Stimulated activated naive CD8-positive, alpha-beta T cell treated with anti-CD3 and anti-CD28 coated beads, Interleukin-15, amount 100 ng/mL, for 72 hours (primary cell): Measurements from ENCODE around the gene CCL23.

Experiments
- ATAC-seq: fragments of 150-1000 bp; cut with Tn5 transposase; 2 replicates; pipeline ENCODE4 v1.10.0; 2021; ENCODE audit warnings: mild to moderate bottlenecking, moderate library complexity
- DNase-seq, 2 donors: peaks; one replicate each; pipeline ENCODE4 v3.0.0; 2021 to 2022
- H3K27ac Mint-ChIP-seq, 2 donors: one replicate each; pipeline ENCODE4 v1.8.0; 2022; ENCODE audit warnings: mild to moderate bottlenecking in 2 of 2, mixed read lengths in 2 of 2, moderate library complexity in 2 of 2
- H3K27me3 Mint-ChIP-seq: one replicate; pipeline ENCODE4 v1.8.0; 2022; ENCODE audit warnings: mixed read lengths
- H3K4me1 Mint-ChIP-seq: one replicate; pipeline ENCODE4 v1.8.0; 2022; ENCODE audit warnings: mild to moderate bottlenecking, mixed read lengths
- H3K4me3 Mint-ChIP-seq, 2 donors: one replicate each; pipeline ENCODE4 v1.8.0; 2022; ENCODE audit warnings: mild to moderate bottlenecking in 2 of 2, mixed read lengths in 2 of 2, moderate library complexity in 1 of 2
- H3K9me3 Mint-ChIP-seq, 2 donors: one replicate each; pipeline ENCODE4 v1.8.0; 2022; ENCODE audit warnings: mixed read lengths in 2 of 2

Gene CCL23

GRCh38 chr17:36017799-36018198 lies at the start of gene CCL23:
TSS of gene CCL23 (minus strand) at chr17:36017972. CDS start at chr17:36017897, 75 bp downstream.
- no peak for ATAC-seq
- no peak within 1 kb of the TSS for H3K4me3 Mint-ChIP-seq
- no peaks in the 10 kb centered on the region for H3K9me3 Mint-ChIP-seq
- H3K27me3 Mint-ChIP-seq: peaks cover 70% of the 10 kb centered on the region
- no peak for DNase-seq
- peak within 1 kb of the TSS in 1 of 2 donors; percentile 21 for H3K27ac Mint-ChIP-seq
- no peaks in the 10 kb centered on the region for H3K4me1 Mint-ChIP-seq

- Mint-ChIP-seq H3K27ac (peak overlapping the region in 1 of 2 donors; percentile 13), H3K4me1 (no peaks in the 10 kb centered on the region), H3K27me3 (peaks cover 22% of the 10 kb centered on the region), H3K4me3 (no peak overlapping the region), H3K9me3 (peaks cover 0 to 6% of the 10 kb centered on the region in 2 donors)
- DNase-seq: no peak
- peak; percentile 70 for ATAC-seq
These were observed 48.7 kb upstream of the CCL23 start for GRCh38 chr17:36066365-36066985.

DNA sequence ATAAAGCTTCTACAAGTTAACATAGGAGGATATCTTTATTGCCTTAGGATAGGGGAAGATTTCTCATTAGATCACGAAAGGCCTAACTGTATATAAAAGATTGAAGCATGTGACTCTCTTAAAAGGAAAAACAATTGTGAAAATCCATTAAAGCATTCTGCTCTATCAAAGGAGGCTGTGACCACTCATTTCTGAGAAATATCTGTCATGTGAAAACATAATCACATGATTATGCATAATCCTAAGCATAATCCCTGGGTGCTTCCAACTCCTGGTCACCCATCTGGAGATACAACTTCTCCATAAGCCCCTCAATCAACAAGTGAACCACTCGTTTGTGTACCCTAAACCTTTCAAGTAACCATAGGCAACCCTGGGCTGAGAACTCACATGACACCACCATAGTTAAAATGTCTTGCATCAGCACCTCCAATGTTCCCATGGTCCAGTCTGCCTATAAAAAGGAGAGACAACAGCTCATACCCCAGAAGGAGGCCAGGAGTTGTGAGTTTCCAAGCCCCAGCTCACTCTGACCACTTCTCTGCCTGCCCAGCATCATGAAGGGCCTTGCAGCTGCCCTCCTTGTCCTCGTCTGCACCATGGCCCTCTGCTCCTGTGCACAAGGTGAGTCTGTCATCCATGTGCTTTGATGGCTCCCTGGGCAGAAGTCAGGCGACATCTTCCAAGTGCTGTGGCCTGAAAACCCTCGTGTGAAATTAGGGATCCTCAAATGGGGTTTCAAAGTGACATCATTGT lies 46.2 kb upstream of the CCL23 start, which contains the start of gene CCL18:
TSS of gene CCL18 (plus strand) at position 487 of the 756 bp plus-strand sequence. CDS start at position 558, 71 bp downstream.
- H3K4me1 Mint-ChIP-seq: no peaks in the 10 kb centered on the region
- H3K27me3 Mint-ChIP-seq: peaks cover 19% of the 10 kb centered on the region
- peak within 1 kb of the TSS in 1 of 2 donors; percentile 13 for H3K27ac Mint-ChIP-seq
- no peak within 1 kb of the TSS for H3K4me3 Mint-ChIP-seq
- H3K9me3 Mint-ChIP-seq: peaks cover 0 to 6% of the 10 kb centered on the region in 2 donors
- DNase-seq (no peak), ATAC-seq (no peak)

GRCh38 chr17:36060816-36061215 lies 43.0 kb upstream of the CCL23 start:
- H3K27ac Mint-ChIP-seq: no peak overlapping the region
- H3K9me3 Mint-ChIP-seq: peaks cover 0 to 6% of the 10 kb centered on the region in 2 donors
- peaks cover under 1% of the 10 kb centered on the region for H3K4me1 Mint-ChIP-seq
- ATAC-seq: no peak
- peaks cover 25% of the 10 kb centered on the region for H3K27me3 Mint-ChIP-seq
- H3K4me3 Mint-ChIP-seq: no peak overlapping the region
- no peak for DNase-seq

GRCh38 chr17:36059406-36059805 lies 41.6 kb upstream of the CCL23 start:
- ATAC-seq (no peak), DNase-seq (no peak)
- Mint-ChIP-seq H3K4me1 (peaks cover 6% of the 10 kb centered on the region), H3K27me3 (peaks cover 25% of the 10 kb centered on the region), H3K27ac (no peak overlapping the region), H3K4me3 (no peak overlapping the region), H3K9me3 (peaks cover 0 to 5% of the 10 kb centered on the region in 2 donors)

GRCh38 chr17:36057911-36058310 lies 40.1 kb upstream of the CCL23 start:
- DNase-seq (no peak), ATAC-seq (no peak)
- Mint-ChIP-seq H3K4me1 (peaks cover 6% of the 10 kb centered on the region), H3K27me3 (peaks cover 39% of the 10 kb centered on the region), H3K9me3 (no peaks in the 10 kb centered on the region), H3K27ac (no peak overlapping the region), H3K4me3 (no peak overlapping the region)

DNA sequence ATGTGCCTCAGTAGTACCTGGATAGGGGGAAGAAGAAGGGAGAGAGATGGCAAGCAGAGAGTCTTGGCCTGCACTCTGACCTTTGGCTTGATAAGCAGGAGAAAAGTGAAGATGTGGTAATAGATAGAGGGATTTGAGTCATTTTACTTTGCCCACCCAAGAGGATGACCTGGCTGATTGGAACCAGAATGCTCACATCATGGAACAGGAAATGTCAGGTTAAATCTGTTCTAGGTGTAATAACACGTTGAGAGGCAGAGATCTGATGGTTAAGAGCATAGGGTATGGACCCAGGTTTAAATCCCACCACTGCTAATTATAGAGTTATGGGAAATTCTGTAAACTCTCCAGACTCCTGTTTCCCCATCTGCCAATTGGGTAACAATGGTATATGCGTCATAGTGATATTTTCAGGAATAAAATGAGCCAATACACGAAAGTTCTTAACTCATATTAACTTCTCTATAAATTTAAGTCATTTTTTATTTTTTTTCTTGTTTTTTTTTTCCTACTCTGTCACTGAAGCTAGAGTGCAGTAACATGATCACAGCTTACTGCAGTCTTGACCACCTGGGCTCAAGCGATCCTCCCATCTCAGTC lies 38.2 kb upstream of the CCL23 start:
- ATAC-seq (no peak), DNase-seq (no peak)
- peaks cover 6% of the 10 kb centered on the region for H3K4me1 Mint-ChIP-seq
- no peak overlapping the region for H3K4me3 Mint-ChIP-seq
- H3K27me3 Mint-ChIP-seq: peaks cover 48% of the 10 kb centered on the region
- H3K9me3 Mint-ChIP-seq: peaks cover 0 to 4% of the 10 kb centered on the region in 2 donors
- H3K27ac Mint-ChIP-seq: no peak overlapping the region

DNA sequence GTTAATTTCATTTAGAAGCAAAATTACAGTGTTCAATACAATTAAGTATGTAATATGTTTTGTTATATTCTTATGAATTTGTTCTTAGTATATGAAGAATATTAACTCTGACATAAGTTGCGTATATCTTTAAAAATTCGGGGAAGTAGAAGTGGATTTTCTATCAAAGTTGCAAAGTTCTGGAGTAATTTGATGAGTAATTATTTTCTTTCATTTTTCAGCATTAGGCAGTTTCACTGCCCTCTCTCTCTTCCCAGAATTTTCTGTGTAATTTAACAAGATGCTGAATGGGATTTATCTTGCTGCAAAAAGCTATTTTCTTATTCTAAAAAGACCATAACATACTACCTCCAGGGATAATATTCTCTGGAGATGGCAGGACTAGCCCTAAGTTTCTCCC lies 37.4 kb upstream of the CCL23 start:
- H3K27me3 Mint-ChIP-seq: peaks cover 53% of the 10 kb centered on the region
- no peak overlapping the region for H3K4me3 Mint-ChIP-seq
- DNase-seq (no peak), ATAC-seq (no peak)
- no peak overlapping the region for H3K27ac Mint-ChIP-seq
- H3K4me1 Mint-ChIP-seq: peaks cover 6% of the 10 kb centered on the region
- peaks cover 3 to 7% of the 10 kb centered on the region in 2 donors for H3K9me3 Mint-ChIP-seq

DNA sequence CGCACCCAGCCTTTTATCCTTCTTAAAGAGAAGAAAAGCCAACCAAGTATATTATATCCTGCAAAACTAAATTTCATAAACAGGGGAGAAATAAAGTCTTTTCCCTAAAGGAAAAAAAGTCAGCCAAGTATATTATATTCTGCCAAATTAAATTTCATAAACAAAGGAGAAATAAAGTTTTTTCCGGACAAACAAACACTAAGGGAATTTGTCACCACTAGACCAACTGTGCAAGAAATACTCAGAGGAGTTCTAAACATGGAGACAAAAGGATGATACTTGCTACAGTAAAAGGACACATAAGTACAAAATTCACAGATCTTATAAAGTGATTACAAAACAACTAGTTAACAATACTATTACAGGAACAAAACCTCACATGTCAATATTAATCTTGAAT lies 31.9 kb upstream of the CCL23 start:
- no peak for ATAC-seq
- H3K4me3 Mint-ChIP-seq: no peak overlapping the region
- H3K4me1 Mint-ChIP-seq: no peaks in the 10 kb centered on the region
- no peak for DNase-seq
- H3K27me3 Mint-ChIP-seq: peaks cover 69% of the 10 kb centered on the region
- no peak overlapping the region for H3K27ac Mint-ChIP-seq
- H3K9me3 Mint-ChIP-seq: peaks cover 23% of the 10 kb centered on the region in 2 donors

- Mint-ChIP-seq H3K4me1 (no peaks in the 10 kb centered on the region), H3K9me3 (peaks cover 23 to 28% of the 10 kb centered on the region in 2 donors), H3K27me3 (peaks cover 67% of the 10 kb centered on the region), H3K4me3 (no peak overlapping the region), H3K27ac (no peak overlapping the region)
- ATAC-seq (no peak), DNase-seq (no peak)
These were observed 30.3 kb upstream of the CCL23 start for GRCh38 chr17:36048066-36048465.

DNA sequence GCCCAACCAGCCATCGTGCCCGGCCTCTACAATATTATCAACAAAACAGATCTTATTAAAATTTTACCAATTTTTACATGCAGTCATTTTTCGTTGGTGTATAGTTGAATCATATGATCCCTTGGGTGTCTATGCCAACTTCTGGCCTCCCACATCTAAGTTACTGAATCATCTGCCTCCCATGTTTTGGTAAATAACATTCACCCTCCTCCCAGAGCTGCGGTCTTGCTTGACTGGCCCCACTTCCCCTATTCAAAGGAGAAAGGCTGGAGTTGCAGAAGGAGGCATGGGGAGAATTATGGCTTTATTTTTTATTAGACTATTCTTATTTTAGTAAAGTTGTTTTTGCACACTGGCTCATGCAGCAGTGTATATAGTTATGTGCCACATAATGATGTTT lies 18.5 kb upstream of the CCL23 start:
- H3K9me3 Mint-ChIP-seq: no peaks in the 10 kb centered on the region
- H3K27me3 Mint-ChIP-seq: peaks cover 31% of the 10 kb centered on the region
- no peak overlapping the region for H3K4me3 Mint-ChIP-seq
- DNase-seq (no peak), ATAC-seq (no peak)
- H3K27ac Mint-ChIP-seq: peak overlapping the region in 1 of 2 donors; percentile 13
- H3K4me1 Mint-ChIP-seq: peaks cover 2% of the 10 kb centered on the region

DNA sequence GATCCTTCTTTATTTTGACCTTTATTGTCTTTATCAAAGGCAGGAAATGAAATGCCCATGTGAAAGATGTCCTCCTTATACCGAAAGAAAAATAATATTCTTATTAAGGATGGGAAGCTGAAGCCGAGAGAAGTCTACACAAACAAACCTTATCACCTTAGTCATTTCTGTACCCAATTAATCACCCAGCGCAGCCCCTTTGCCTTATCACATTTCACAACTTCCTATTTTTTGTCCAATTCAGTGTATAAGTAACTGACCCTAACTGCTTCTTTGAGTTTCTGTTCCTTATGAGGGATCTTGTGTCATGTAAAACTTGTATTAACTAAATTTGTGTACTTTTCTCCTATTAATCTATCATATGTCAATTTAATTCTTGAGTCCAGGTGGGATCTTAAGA lies 16.4 kb upstream of the CCL23 start:
- Mint-ChIP-seq H3K9me3 (no peaks in the 10 kb centered on the region), H3K27me3 (peaks cover 52% of the 10 kb centered on the region), H3K4me3 (no peak overlapping the region), H3K27ac (no peak overlapping the region), H3K4me1 (no peaks in the 10 kb centered on the region)
- DNase-seq (no peak), ATAC-seq (no peak)

DNA sequence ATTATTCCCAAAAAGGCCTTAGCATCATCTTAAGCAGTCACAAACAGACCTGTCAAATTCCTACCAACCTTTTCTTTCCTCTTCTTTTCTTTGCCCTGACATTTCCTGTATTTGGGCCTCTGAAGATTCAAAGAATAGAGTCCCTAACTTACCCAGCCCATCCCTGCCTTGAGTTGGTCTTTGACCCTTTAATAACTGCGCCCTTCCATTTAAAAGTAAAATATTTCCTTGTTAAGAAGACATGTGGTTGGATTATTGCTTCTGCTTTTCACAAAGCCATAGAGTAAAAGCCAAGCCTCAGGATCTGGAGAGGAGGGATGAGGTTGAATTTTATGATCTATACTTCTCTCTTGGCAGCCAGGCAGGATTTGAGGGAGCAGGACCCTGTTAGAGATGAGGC lies 13.2 kb upstream of the CCL23 start:
- H3K9me3 Mint-ChIP-seq: no peaks in the 10 kb centered on the region
- peaks cover 67% of the 10 kb centered on the region for H3K27me3 Mint-ChIP-seq
- DNase-seq (no peak), ATAC-seq (no peak)
- H3K4me1 Mint-ChIP-seq: no peaks in the 10 kb centered on the region
- no peak overlapping the region for H3K4me3 Mint-ChIP-seq
- no peak overlapping the region for H3K27ac Mint-ChIP-seq

- ATAC-seq: no peak
- H3K27ac Mint-ChIP-seq: no peak overlapping the region
- no peak for DNase-seq
- no peak overlapping the region for H3K4me3 Mint-ChIP-seq
- no peaks in the 10 kb centered on the region for H3K9me3 Mint-ChIP-seq
- no peaks in the 10 kb centered on the region for H3K4me1 Mint-ChIP-seq
- H3K27me3 Mint-ChIP-seq: peaks cover 60% of the 10 kb centered on the region
These were observed 10.0 kb upstream of the CCL23 start for GRCh38 chr17:36027761-36028160.

DNA sequence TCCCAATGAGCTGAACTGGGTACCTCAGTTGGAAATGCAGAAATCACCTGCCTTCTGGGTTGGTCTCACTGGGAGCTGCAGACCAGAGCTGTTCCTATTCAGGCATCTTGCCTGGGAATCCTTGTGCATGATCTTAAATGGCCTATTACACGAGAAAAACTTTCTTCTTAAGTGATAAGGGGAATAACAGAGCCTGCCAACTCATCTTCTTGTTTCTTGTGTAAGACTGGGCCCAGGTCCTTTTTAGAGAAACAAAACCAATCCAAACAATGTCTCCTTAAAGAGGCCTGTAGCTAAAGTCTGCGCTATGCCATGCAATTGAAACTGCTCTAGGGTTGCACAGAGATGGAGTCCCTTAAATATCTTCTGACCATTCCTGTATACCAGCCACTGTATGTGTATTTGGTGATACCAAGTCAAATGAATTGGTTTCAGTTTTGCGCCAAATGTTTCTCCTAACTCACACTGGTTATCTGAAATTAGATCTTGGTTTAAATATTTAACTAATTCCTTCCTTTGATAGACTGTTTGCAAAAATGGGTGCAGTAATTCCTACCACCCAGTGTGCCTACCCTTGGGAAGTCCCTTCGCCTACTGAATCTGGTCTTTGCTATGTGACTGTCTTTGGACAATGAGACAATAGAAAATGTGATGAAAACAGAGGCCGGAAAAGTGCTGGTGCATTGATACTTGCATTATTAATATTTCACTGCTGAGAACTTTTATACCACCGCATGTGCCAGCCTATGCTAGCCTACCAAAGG lies 6.5 kb upstream of the CCL23 start:
- DNase-seq (no peak), ATAC-seq (no peak)
- H3K27ac Mint-ChIP-seq: no peak overlapping the region
- peaks cover 61% of the 10 kb centered on the region for H3K27me3 Mint-ChIP-seq
- H3K9me3 Mint-ChIP-seq: no peaks in the 10 kb centered on the region
- no peaks in the 10 kb centered on the region for H3K4me1 Mint-ChIP-seq
- no peak overlapping the region for H3K4me3 Mint-ChIP-seq
